ENCODE data around the gene BRICD5.
"Not testable (repeated sequence)": the region's sequence is repeated elsewhere in the genome, so short reads cannot be mapped to it uniquely, and the experiment has no call there.

Gene BRICD5

GRCh38 chr16:2210386-2211365 lies at the start of gene BRICD5:
TSS of gene BRICD5 (minus strand) at chr16:2210863. CDS start at chr16:2210833, 30 bp downstream.
- no peak for DNase-seq

GRCh38 chr16:2260250-2260649 lies 49.6 kb upstream of the BRICD5 start:
- no peak for DNase-seq

GRCh38 chr16:2258530-2258929 lies 47.9 kb upstream of the BRICD5 start:
- not testable (repeated sequence) for DNase-seq

DNA sequence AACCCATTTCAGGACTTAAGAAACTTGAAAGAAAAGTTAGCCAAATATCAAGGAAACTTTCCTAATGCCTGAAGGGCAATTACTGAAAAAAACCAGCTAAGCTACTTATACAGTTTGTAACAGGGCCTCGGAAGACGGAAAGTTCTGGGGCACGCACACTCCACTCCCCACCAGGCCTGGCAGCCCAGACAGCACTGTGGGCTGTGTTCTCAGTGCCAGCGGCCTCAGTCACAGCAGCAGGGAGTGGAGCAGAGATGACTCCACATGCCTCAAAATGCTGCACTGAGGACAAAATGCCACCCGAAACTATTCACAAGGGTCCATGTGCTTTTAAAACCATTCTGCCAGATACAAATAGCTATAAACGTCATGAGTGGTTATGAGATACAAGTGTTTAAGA lies 47.1 kb upstream of the BRICD5 start:
- no peak for DNase-seq

DNA sequence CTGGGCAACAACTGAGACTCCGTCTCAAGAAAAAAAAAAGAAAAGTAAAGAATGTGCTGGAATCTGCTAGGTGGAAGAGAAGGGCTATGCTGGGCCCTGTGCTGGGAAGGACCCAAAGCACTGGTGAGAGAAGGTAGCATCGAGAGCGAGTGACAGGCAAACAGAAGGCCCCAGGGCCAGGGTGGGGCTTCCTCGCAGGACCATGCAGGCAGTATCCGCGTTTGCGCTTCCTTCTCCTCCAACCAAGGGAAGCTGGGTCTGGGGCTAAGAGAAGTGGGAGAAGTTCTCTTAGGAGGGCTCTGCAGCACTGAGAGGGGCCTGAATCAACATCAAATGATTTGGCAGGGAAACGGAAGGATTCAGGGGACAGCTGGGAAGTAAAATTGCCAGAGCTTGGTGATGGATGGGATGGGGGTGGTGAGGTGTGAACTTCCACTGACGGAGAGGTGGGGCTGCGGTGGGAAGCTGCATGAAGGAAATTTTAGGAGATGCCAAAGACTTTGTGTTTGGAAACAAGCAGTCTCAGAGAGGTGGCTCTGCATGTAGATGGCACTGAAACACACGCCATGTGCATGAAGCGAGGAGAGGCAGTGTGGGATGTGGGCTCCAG lies 46.0 kb upstream of the BRICD5 start:
- no peak for DNase-seq

GRCh38 chr16:2253293-2253692 lies 42.6 kb upstream of the BRICD5 start:
- DNase-seq, result no peak

- DNase-seq, result no peak
Measured at GRCh38 chr16:2252806-2253148, 42.1 kb upstream of the BRICD5 start.

GRCh38 chr16:2251296-2252111 lies 40.8 kb upstream of the BRICD5 start, which contains the start of gene ECI1:
TSS of gene ECI1 (minus strand) at chr16:2251587. CDS start at chr16:2251566, 21 bp downstream.
- DNase-seq, result peak; percentile 95

DNA sequence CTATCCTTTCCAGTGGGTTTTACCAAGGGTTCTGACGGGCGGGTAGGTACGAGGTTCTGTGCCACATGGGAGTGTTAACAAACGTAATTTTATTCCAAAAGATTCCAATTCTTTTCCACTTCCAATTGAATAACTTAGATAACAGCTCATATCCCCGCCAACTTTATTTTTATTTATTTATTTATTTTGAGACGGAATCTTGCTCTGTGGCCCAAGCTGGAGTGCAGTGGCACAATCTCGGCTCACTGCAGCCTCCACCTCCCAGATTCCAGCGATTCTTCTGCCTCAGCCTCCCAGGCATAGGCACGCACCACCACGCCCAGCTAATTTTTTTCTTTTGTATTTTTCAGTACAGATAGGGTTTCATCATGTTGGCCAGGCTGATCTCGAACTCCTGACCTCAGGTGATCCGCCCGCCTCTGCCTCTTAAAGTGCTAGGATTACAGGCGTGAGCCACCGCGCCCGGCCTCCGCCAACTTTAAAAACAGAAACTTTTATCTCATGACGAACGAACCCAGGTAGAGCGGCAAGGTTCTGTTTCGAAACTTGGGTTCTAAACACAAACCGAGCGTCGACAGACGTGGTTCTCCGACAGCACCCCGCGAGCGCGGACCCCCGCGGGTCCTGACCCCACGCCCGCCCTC lies 40.1 kb upstream of the BRICD5 start:
- no peak for DNase-seq

- peak; percentile 6 for DNase-seq
Measured at GRCh38 chr16:2246301-2246885, 35.7 kb upstream of the BRICD5 start.

GRCh38 chr16:2244926-2245795 lies 34.5 kb upstream of the BRICD5 start:
- peak; percentile 48 for DNase-seq

GRCh38 chr16:2244301-2244700 lies 33.6 kb upstream of the BRICD5 start:
- DNase-seq, result peak; percentile 38

- peak; percentile 7 for DNase-seq
Measured at GRCh38 chr16:2243781-2244180, 33.1 kb upstream of the BRICD5 start.

GRCh38 chr16:2243031-2243528 lies 32.4 kb upstream of the BRICD5 start:
- peak; percentile 78 for DNase-seq

- DNase-seq, result peak; percentile 12
Measured at GRCh38 chr16:2242598-2242997, 31.9 kb upstream of the BRICD5 start.

DNA sequence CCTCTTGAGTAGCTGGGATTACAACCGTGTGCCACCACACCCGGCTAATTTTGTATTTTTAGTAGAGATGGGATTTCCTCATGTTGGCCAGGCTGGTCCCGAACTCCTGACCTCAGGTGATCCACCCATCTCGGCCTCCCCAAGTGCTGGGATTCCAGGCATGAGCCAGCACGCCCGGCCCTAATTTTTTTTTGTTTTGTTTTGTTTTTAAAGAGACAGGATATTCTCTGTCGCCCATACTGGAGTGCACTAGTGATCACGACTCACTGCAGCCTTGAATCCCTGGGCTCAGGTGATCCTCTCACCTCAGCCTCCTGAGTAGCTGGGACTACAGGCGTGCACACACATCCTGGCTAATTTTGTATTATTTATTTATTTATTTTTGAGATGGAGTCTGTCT lies 29.7 kb upstream of the BRICD5 start:
- DNase-seq, result not testable (repeated sequence)

GRCh38 chr16:2238838-2239675 lies 28.4 kb upstream of the BRICD5 start:
- DNase-seq, result peak; percentile 26

- peak; percentile 31 for DNase-seq
Measured at GRCh38 chr16:2238150-2238837, 27.6 kb upstream of the BRICD5 start.

DNA sequence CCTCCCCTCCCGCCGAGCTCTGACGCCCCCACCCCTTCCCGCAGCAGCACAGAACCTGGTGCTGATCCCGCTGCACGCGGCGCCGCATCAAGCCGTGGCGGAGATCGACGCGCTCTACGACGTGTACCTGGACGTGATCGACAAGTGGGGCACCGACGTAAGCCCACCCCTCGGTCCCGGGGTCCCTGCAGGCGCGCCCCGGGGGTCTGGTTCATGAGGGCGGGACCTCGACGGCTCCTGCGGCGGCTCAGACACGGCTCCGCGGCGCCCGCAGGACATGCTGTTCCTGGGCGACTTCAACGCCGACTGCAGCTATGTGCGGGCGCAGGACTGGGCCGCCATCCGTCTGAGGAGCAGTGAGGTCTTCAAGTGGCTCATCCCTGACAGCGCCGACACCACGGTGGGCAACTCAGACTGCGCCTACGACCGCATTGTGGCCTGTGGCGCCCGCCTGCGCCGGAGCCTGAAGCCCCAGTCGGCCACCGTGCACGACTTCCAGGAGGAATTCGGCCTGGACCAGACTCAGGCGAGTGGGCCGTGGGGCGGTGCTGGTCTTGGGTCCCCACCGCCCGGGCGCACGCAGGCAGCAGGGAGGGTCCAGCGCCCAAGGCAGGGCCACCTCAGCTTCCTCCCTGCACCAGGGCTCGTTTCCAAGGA lies 27.0 kb upstream of the BRICD5 start:
- DNase-seq, result peak; percentile 17

Measured in 8988T (cell line).